SKM-1 treated with dmso at 0.1 percent for 144 hours (cell line): Measurements from ENCODE around the gene RFX1.
"Not testable (repeated sequence)": the region's sequence is repeated elsewhere in the genome, so short reads cannot be mapped to it uniquely, and the experiment has no call there.

Experiments
- DNase-seq: peaks from one replicate; lab custom pipeline; 2025; ENCODE audit not compliant: unreplicated experiment; lab: John Stamatoyannopoulos, UW

The RFX1 gene

GRCh38 chr19:13979686-13980085 lies 26.4 kb downstream of the RFX1 start:
- DNase-seq, result no peak

- no peak for DNase-seq
Measured at GRCh38 chr19:13979244-13979615, 26.9 kb downstream of the RFX1 start.

GRCh38 chr19:13978351-13979243 lies 27.5 kb downstream of the RFX1 start:
- DNase-seq, result no peak

GRCh38 chr19:13977803-13978202 lies 28.3 kb downstream of the RFX1 start:
- DNase-seq, result no peak

- DNase-seq, result no peak
Measured at GRCh38 chr19:13976446-13976845, 29.7 kb downstream of the RFX1 start.

- DNase-seq, result no peak
Measured at GRCh38 chr19:13975870-13976269, 30.2 kb downstream of the RFX1 start.

- no peak for DNase-seq
Measured at GRCh38 chr19:13974073-13974472, 32.0 kb downstream of the RFX1 start.

GRCh38 chr19:13973479-13973878 lies 32.6 kb downstream of the RFX1 start:
- not testable (repeated sequence) for DNase-seq

GRCh38 chr19:13972368-13973155 lies 33.6 kb downstream of the RFX1 start:
- no peak for DNase-seq

- DNase-seq, result not testable (repeated sequence)
Measured at GRCh38 chr19:13971868-13972267, 34.3 kb downstream of the RFX1 start.

- DNase-seq, result no peak
Measured at GRCh38 chr19:13969897-13970296, 36.2 kb downstream of the RFX1 start.

GRCh38 chr19:13968999-13969398 lies 37.1 kb downstream of the RFX1 start:
- DNase-seq, result no peak

- no peak for DNase-seq
Measured at GRCh38 chr19:13968383-13968935, 37.7 kb downstream of the RFX1 start.

GRCh38 chr19:13967206-13967605 lies 38.9 kb downstream of the RFX1 start:
- not testable (repeated sequence) for DNase-seq

- DNase-seq, result no peak
Measured at GRCh38 chr19:13966684-13967128, 39.4 kb downstream of the RFX1 start.

- no peak for DNase-seq
Measured at GRCh38 chr19:13965926-13966683, 40.0 kb downstream of the RFX1 start.

GRCh38 chr19:13965377-13965896 lies 40.7 kb downstream of the RFX1 start:
- no peak for DNase-seq

GRCh38 chr19:13964776-13965175 lies 41.3 kb downstream of the RFX1 start:
- DNase-seq, result no peak

GRCh38 chr19:13963603-13964105 lies 42.5 kb downstream of the RFX1 start:
- no peak for DNase-seq
